LNCaP clone FGC (cell line): ENCODE results near the gene RPS14.
"Not testable (repeated sequence)": the region's sequence is repeated elsewhere in the genome, so short reads cannot be mapped to it uniquely, and the experiment has no call there.

ENCODE experiments used
- DNase-seq: peaks from one replicate; pipeline ENCODE4 v3.0.0-alpha.2; 2011; ENCODE audit warnings: low read depth
- H3K4me3 ChIP-seq: 2 replicates; pipeline ENCODE4 v1.5.1; 2011; ENCODE audit warnings: mild to moderate bottlenecking, low read depth, low read length, control low read depth
- TF ChIP-seq, protein P1 (sequence below): IDR thresholded peaks from 2 replicates; pipeline ENCODE4 v1.5.1; 2012; ENCODE audit warnings: mild to moderate bottlenecking; ENCODE audit not compliant: control insufficient read depth, insufficient read depth; ENCODE audit errors: extremely low read depth

RPS14 gene

GRCh38 chr5:150429410-150429873 is 20.1 kb downstream of the RPS14 start:
- no peak for DNase-seq
- TF ChIP-seq, protein P1, sequence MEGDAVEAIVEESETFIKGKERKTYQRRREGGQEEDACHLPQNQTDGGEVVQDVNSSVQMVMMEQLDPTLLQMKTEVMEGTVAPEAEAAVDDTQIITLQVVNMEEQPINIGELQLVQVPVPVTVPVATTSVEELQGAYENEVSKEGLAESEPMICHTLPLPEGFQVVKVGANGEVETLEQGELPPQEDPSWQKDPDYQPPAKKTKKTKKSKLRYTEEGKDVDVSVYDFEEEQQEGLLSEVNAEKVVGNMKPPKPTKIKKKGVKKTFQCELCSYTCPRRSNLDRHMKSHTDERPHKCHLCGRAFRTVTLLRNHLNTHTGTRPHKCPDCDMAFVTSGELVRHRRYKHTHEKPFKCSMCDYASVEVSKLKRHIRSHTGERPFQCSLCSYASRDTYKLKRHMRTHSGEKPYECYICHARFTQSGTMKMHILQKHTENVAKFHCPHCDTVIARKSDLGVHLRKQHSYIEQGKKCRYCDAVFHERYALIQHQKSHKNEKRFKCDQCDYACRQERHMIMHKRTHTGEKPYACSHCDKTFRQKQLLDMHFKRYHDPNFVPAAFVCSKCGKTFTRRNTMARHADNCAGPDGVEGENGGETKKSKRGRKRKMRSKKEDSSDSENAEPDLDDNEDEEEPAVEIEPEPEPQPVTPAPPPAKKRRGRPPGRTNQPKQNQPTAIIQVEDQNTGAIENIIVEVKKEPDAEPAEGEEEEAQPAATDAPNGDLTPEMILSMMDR: no peak
- no peak overlapping the region for H3K4me3 ChIP-seq

- H3K4me3 ChIP-seq: no peak overlapping the region
- DNase-seq: no peak
- TF ChIP-seq, protein P1: no peak
These were observed 20.6 kb downstream of the RPS14 start for GRCh38 chr5:150428978-150429377.

DNA sequence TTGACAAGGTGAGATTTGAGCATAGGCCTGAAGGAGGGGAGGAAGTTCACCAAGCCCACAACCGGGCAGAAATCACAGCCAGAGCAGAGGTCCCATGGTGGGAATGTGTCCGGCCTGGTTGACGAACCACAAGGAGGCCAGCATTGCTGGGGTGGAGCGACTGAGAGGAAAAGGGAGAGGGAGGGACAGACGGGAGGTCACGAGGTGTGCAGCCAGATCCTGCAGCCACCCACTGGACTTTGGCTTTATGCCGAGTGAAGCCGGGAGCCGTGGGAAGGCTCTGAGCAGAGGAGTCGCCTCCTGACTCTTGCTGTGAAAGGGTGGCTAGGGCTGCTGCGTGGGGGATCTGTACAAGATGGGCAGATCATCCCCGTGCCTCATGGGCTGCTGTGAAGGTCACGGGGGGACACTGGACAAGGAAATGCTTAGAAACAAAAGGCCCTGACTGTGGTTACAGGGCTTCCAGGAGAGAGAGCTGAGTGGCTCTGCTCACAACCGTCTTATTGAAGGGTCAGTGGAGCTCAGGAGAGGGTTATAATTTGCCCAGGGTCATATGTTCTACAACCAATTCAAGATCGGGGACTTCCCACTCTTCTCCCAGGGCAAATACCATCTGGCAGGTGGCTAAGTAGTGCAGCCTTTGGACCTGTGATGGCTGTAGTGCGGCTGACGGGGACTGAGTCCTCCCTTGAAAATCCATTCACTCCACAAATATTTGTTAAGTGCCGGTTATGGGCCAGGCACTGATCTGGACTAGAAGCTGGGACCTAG is 21.2 kb downstream of the RPS14 start:
- no peak for DNase-seq
- no peak overlapping the region for H3K4me3 ChIP-seq
- TF ChIP-seq, protein P1: no peak

GRCh38 chr5:150426165-150426564 is 23.4 kb downstream of the RPS14 start:
- not testable (repeated sequence) for DNase-seq, H3K4me3 ChIP-seq

DNA sequence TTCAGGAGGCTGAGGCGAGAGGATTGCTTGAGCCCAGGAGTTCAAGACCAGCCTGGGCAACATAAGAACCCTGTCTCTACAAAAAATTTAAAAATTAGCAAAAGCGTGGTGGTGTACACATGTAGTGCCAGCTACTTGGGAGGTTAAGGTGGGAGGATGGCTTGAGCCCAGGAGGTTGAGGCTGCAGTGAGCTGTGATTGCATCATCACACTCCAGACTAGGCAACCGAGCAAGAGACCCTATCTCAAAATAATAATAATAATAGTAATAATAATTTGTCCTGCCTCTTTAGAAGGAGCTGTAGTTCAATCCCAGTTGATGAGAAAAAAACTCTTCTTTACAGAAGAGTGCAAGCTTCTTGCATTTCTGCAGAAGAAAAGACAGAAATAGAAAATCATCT is 26.8 kb downstream of the RPS14 start:
- no peak for DNase-seq
- TF ChIP-seq, protein P1: no peak
- H3K4me3 ChIP-seq: no peak overlapping the region

GRCh38 chr5:150422075-150422474 is 27.5 kb downstream of the RPS14 start:
- TF ChIP-seq, protein P1: no peak
- H3K4me3 ChIP-seq: no peak overlapping the region
- no peak for DNase-seq

- DNase-seq: no peak
- TF ChIP-seq, protein P1: no peak
- H3K4me3 ChIP-seq: no peak overlapping the region
These were observed 29.8 kb downstream of the RPS14 start for GRCh38 chr5:150419630-150420270.

- not testable (repeated sequence) for DNase-seq, H3K4me3 ChIP-seq
These were observed 35.4 kb downstream of the RPS14 start for GRCh38 chr5:150413902-150414790.
